Measurements from ENCODE around the gene RBPJ. TPM values are rescaled to one million over a fixed set of nuclear protein-coding genes. Genes with fewer than 3 reads are reported as not detected.
"Not testable (repeated sequence)": the region's sequence is repeated elsewhere in the genome, so short reads cannot be mapped to it uniquely, and the experiment has no call there.

The RBPJ gene
- total RNA-seq, 2 donors from 2014 or later, result 31.4 to 41.0 TPM

- Histone ChIP-seq H3K4me3 (no peak overlapping the region), H3K27ac (no peak overlapping the region), H3K36me3 (no peaks in the 10 kb centered on the region), H3K27me3 (no peaks in the 10 kb centered on the region), H3K9me3 (no peaks in the 10 kb centered on the region), H3K4me1 (no peaks in the 10 kb centered on the region)
- no peak for DNase-seq (ENCODE audit: low spot score)
- TF ChIP-seq, protein P1, sequence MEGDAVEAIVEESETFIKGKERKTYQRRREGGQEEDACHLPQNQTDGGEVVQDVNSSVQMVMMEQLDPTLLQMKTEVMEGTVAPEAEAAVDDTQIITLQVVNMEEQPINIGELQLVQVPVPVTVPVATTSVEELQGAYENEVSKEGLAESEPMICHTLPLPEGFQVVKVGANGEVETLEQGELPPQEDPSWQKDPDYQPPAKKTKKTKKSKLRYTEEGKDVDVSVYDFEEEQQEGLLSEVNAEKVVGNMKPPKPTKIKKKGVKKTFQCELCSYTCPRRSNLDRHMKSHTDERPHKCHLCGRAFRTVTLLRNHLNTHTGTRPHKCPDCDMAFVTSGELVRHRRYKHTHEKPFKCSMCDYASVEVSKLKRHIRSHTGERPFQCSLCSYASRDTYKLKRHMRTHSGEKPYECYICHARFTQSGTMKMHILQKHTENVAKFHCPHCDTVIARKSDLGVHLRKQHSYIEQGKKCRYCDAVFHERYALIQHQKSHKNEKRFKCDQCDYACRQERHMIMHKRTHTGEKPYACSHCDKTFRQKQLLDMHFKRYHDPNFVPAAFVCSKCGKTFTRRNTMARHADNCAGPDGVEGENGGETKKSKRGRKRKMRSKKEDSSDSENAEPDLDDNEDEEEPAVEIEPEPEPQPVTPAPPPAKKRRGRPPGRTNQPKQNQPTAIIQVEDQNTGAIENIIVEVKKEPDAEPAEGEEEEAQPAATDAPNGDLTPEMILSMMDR (IDR thresholded peaks at IDR 0.05), result no peak
Observed at GRCh38 chr4:26307037-26307800, 13.6 kb upstream of the RBPJ start.

DNA sequence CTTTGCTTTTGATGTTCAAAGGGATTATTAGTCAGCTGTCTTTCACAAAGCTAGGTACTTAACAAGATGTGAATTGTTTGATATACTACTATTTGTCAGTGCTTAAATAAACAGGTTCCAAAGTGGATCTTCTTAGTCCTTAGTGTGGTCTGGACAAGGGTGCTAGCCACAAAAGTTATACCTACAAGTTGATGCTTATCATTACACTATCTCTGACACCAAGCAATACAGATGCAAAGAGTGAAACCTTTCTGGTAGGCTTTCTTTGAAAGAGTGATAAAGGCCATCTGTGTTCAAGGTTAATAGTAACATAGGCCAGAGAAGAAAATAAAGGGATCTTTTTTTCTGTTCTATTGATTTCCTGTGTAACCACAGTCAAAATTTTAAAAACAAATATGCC lies 12.2 kb upstream of the RBPJ start:
- Histone ChIP-seq H3K27ac (no peak overlapping the region), H3K27me3 (no peaks in the 10 kb centered on the region), H3K4me3 (no peak overlapping the region), H3K9me3 (no peaks in the 10 kb centered on the region), H3K4me1 (no peaks in the 10 kb centered on the region), H3K36me3 (no peaks in the 10 kb centered on the region)
- TF ChIP-seq, protein P1 (IDR thresholded peaks at IDR 0.05), result no peak
- no peak for DNase-seq (ENCODE audit: low spot score)

DNA sequence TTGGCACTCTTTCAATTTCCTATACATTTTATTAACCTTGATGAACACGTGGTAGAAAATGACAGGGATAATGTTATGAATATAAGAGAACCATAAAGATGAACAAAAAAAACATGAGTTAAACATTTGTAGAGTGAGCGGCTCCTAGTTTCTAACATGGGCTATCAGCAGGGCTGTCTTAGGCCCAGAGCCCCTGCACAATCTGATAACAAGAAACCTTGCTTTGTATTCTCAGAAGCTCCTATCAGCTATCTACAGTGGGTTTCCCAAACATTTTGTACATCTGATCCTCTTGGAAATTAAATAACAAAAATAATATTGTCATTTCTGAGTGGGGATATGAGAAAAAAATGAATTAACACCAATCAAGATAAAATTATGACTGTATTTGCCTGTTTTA lies 10.6 kb upstream of the RBPJ start:
- H3K9me3 ChIP-seq, result peaks cover 0 to 16% of the 10 kb centered on the region in 2 donors
- no peak overlapping the region for H3K4me3 ChIP-seq
- TF ChIP-seq, protein P1 (IDR thresholded peaks at IDR 0.05), result no peak
- no peaks in the 10 kb centered on the region for H3K4me1 ChIP-seq
- H3K36me3 ChIP-seq, result no peaks in the 10 kb centered on the region
- no peak for DNase-seq (ENCODE audit: low spot score)
- no peaks in the 10 kb centered on the region for H3K27me3 ChIP-seq
- H3K27ac ChIP-seq, result no peak overlapping the region

- TF ChIP-seq, protein P1 (IDR thresholded peaks at IDR 0.05), result no peak
- peaks cover 0 to 24% of the 10 kb centered on the region in 2 donors for H3K9me3 ChIP-seq
- H3K36me3 ChIP-seq, result no peaks in the 10 kb centered on the region
- DNase-seq (ENCODE audit: low spot score), result no peak
- H3K4me1 ChIP-seq, result no peaks in the 10 kb centered on the region
- no peak overlapping the region for H3K4me3 ChIP-seq
- no peaks in the 10 kb centered on the region for H3K27me3 ChIP-seq
- H3K27ac ChIP-seq, result no peak overlapping the region
Observed at GRCh38 chr4:26311633-26312032, 9.2 kb upstream of the RBPJ start.

DNA sequence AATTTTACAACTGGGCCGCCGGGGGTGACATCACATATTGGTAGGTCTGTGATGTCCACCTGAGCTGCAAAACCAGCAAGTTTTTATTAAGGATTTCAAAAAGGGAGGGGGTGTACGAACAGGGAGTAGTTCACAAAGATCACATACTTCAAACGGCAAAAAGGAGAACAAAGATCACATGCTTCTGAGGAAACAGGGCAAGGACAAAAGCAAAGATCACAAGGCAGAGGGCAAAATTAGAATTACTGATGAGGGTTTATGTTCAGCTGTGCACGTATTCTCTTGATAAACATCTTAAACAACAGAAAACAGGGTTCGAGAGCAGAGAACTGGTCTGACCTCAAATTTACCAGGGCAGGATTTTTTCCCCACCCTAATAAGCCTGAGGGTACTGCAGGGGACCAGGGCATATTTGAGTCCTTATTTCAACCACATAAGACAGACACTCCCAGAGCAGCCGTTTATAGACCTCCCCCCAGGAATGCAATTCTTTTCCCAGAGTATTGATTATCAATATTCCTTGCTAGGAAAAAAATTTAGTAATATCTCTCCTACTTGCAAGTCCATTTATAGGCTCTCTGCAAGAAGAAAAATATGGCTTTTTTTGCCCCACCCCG lies 5.4 kb upstream of the RBPJ start:
- H3K36me3 ChIP-seq; H3K4me1 ChIP-seq; H3K27ac ChIP-seq; H3K4me3 ChIP-seq; H3K27me3 ChIP-seq; DNase-seq (ENCODE audit: low spot score): not testable (repeated sequence)
- peaks cover 0 to 24% of the 10 kb centered on the region in 2 donors for H3K9me3 ChIP-seq

DNA sequence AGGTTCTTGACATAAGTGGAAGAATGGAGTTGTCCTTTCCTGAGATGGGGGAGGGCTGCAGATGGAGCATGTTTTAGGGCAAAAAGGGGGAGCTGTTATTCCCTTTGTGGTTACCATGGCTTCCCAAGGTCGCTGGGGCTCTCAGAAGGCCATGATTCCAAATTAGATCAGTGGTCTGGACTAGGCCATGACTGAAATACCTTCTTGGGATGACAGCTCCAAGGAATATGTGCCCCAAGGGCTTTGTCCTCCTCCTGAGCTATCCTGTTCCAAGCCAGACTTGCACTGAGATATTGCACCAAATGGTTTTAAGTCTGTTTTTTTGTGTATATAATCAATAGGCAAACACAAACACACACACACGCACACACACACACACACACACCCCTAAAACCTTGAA lies 3.0 kb upstream of the RBPJ start:
- Histone ChIP-seq H3K27me3 (no peaks in the 10 kb centered on the region), H3K36me3 (no peaks in the 10 kb centered on the region), H3K4me1 (peaks cover 0 to 21% of the 10 kb centered on the region in 2 donors), H3K9me3 (peaks cover 0 to 24% of the 10 kb centered on the region in 2 donors), H3K4me3 (no peak overlapping the region), H3K27ac (no peak overlapping the region)
- TF ChIP-seq, protein P1 (IDR thresholded peaks at IDR 0.05), result no peak
- no peak for DNase-seq (ENCODE audit: low spot score)

Measured in right atrium auricular region (tissue), 2 donors.